Epithelial cell of esophagus (primary cell): Measurements from ENCODE around the gene E4F1.
"Not testable (repeated sequence)": the region's sequence is repeated elsewhere in the genome, so short reads cannot be mapped to it uniquely, and the experiment has no call there.

ENCODE experiments used
- DNase-seq: peaks from one replicate; pipeline ENCODE4 v3.0.0; 2010; ENCODE audit warnings: low read depth
- H3K4me3 ChIP-seq: 2 replicates; pipeline ENCODE4 v1.5.1; 2011; ENCODE audit warnings: mild to moderate bottlenecking, low read length, control low read depth
- CTCF ChIP-seq: IDR thresholded peaks from 2 replicates; pipeline ENCODE4 v1.5.1; 2011; ENCODE audit warnings: low read depth, mild to moderate bottlenecking, low read length, control low read depth, inconsistent platforms; ENCODE audit not compliant: insufficient read depth; ENCODE audit errors: missing control alignments

The E4F1 gene

GRCh38 chr16:2257726-2258125 lies 34.3 kb downstream of the E4F1 start:
- no peak for TF ChIP-seq CTCF
- H3K4me3 ChIP-seq: no peak overlapping the region
- DNase-seq: no peak

DNA sequence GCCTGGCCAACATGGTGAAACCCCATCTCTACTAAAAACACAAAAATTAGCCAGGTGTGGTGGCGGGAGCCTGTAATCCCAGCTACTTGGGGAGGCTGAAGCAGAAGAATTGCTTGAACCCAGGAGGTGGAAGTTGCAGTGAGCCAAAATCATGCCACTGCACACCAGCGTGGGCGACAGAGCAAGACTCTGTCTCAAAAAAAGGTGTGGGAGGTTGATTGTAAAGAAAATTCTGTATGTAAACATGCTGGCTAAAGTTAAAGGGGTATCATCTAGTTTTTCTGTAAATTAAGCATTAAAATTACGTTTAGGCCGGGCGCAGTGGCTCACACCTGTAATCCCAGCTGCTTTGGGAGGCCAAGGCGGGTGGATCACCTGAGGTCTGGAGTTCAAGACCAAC lies 35.1 kb downstream of the E4F1 start:
- not testable (repeated sequence) for H3K4me3 ChIP-seq, DNase-seq

GRCh38 chr16:2260250-2260649 lies 36.9 kb downstream of the E4F1 start:
- DNase-seq: no peak
- no peak overlapping the region for H3K4me3 ChIP-seq
- TF ChIP-seq CTCF: no peak

DNA sequence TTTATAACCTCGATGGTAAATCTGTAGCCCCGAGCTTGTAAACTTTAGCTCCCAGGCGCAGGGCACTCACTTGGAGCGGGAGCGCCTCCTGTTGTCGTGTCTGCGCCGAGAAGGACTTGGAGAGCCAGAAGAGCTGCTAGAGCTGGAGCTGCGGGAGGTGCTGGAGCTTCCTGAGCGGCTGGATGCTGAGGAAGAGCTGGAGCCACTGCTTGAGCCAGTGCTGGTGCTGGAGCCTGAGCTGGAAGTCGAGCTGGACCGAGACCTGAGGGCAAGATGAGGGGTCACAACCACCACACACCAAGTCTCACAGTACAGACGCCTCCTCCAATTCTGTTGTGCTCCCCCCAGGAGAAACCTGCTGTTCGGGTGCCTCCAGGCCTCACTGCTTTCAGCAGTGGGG lies 39.6 kb downstream of the E4F1 start:
- DNase-seq, H3K4me3 ChIP-seq: not testable (repeated sequence)

DNA sequence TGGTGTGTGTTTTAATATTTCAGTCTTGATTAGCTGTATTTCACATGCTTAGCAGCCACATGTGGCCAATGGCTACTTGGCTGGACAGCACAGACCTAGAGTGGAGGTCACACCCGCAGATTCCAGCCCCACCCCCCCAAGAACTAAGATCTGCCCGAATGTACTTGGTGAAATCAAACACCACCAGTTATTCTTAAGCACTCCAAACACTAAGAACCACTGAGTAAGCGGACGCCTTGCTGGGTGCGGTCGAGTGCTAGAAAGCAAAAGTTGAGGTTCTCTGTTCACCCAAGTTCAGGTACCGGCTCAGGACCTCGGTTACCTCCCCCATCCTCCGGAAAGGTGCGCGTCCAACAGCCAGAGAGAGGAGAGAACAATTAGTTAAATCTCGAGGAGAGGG lies 43.5 kb downstream of the E4F1 start:
- peak overlapping the region; percentile 83 for H3K4me3 ChIP-seq
- DNase-seq: peak; percentile 16

- not testable (repeated sequence) for DNase-seq
- H3K4me3 ChIP-seq: peak overlapping the region; percentile 83
These were observed 44.1 kb downstream of the E4F1 start for GRCh38 chr16:2267505-2267912.

GRCh38 chr16:2267913-2268666 lies 44.7 kb downstream of the E4F1 start, which contains the start of gene RNPS1:
Gene RNPS1, minus strand, starts transcription at chr16:2268126. Its CDS starts 3,483 bp downstream, at chr16:2264643.
- peak; percentile 97 for DNase-seq
- TF ChIP-seq CTCF: no peak
- peak within 1 kb of the TSS; percentile 83 for H3K4me3 ChIP-seq

- DNase-seq: no peak
- TF ChIP-seq CTCF: no peak
- no peak overlapping the region for H3K4me3 ChIP-seq
These were observed 46.7 kb downstream of the E4F1 start for GRCh38 chr16:2270070-2270462.

- no peak for TF ChIP-seq CTCF
- DNase-seq: no peak
- no peak overlapping the region for H3K4me3 ChIP-seq
These were observed 47.4 kb downstream of the E4F1 start for GRCh38 chr16:2270588-2271470.
